Psoas muscle (tissue), 8 donors: ENCODE results near the gene PLEKHG2. TPM values are rescaled to one million over a fixed set of nuclear protein-coding genes. Genes with fewer than 3 reads are reported as not detected.
A peak's percentile ranks its signal among the peaks of the same experiment; 100 is the strongest.

Experiments
- ATAC-seq, 4 donors: fragments of 200-7000 bp; cut with Tn5 transposase; one replicate each; pipeline ENCODE4 v1.9.1; 2020; ENCODE audit warnings: moderate library complexity in 3 of 4, mild to moderate bottlenecking in 2 of 4
- DNase-seq, 2 donors: peaks; one replicate each; pipeline ENCODE4 v3.0.0-alpha.2; 2020
- H3K27ac ChIP-seq: fragments of 200-600 bp; one replicate; pipeline ENCODE4 v1.8.0; 2022
- H3K27me3 ChIP-seq, 3 donors: fragments of 200-600 bp in 1 of 3; one replicate each; pipeline versions ENCODE4 v1.6.1 to v1.8.0; 2013 to 2022; ENCODE audit warnings: low read length in 2 of 3, mild to moderate bottlenecking in 2 of 3, moderate library complexity in 1 of 3; ENCODE audit not compliant: insufficient read depth in 3 of 3
- H3K36me3 ChIP-seq, 2 donors: fragments of 200-600 bp in 1 of 2; one replicate each; pipeline versions ENCODE4 v1.6.1 to v1.8.0; 2013 to 2022; ENCODE audit warnings: low read depth in 1 of 2, mild to moderate bottlenecking in 1 of 2, moderate library complexity in 1 of 2; ENCODE audit not compliant: insufficient read depth in 1 of 2
- H3K4me1 ChIP-seq: fragments of 200-600 bp; one replicate; pipeline ENCODE4 v1.8.0; 2022
- H3K4me3 ChIP-seq: fragments of 200-600 bp; one replicate; pipeline ENCODE4 v1.8.0; 2022; ENCODE audit warnings: mild to moderate bottlenecking
- H3K9me3 ChIP-seq: fragments of 200-600 bp; one replicate; pipeline ENCODE4 v1.8.0; 2022
- CTCF ChIP-seq: fragments of 200-600 bp; IDR thresholded peaks from one replicate; pipeline ENCODE4 v1.8.0; 2022; ENCODE audit warnings: antibody characterized with exemption
- WGBS, 3 donors: extraction: QIAGEN DNeasy Blood & Tissue Kit; methylation state at CpG; one replicate each; pipeline versions ENCODE4 v1.1.6 to v1.1.7; 2013; 5-methylcytosine and 5-hydroxymethylcytosine counted together
- intact Hi-C, 2 donors: fragments of 100-400 bp; cut with DNase I; formaldehyde crosslinking; loops; one replicate each; pipeline versions ENCODE4 v1.11.0 to v1.14.2; 2022
- polyA plus RNA-seq, 3 donors: library from polyadenylated mRNA; stranded (reverse); fragments of 200-250 nt; gene quantifications; one replicate each; pipeline ENCODE4 v1.2.3, GENCODE V29; 2013
- total RNA-seq, 4 donors: library from RNA; stranded (reverse); fragmentation: NEBNext Ultra II Directional in 2 of 4; extraction: Animal tissue kit (Norgen Biotek cat#: 25700) in 2 of 4; gene quantifications; one replicate each; pipeline versions ENCODE4 v1.2.1 to v1.2.4, GENCODE V29; 2021 to 2023
- donor health status: healthy with polysubstance abuse.
- donor health status: DM: no; HTN: no; CAD: no; lungs with moderate emphysema.
- donor health status: Bipolar disorder and iron deficiency.
- donor health status: healthy.
- donor health status: DM: yes; HTN: yes; CAD: no.
- donor health status: DM: no; HTN: no; CAD: no.
- donor health status: DM: no; HTN: no; CAD: no.
- donor health status: DM: yes; HTN: yes; CAD: no.

PLEKHG2 gene
- total and polyA plus RNA-seq, 7 donors: 2.4 to 8.0 (median 6.8) TPM

- WGBS, 3 donors: 66 to 72% (median 67%) methylated on average over 35 of the region's 35 CpGs
- Histone ChIP-seq H3K4me1 (peaks cover 13% of the 10 kb centered on the region), H3K4me3 (peak overlapping the region; percentile 97), H3K36me3 (peaks cover 0 to 10% of the 10 kb centered on the region in 2 donors), H3K27ac (no peak overlapping the region), H3K27me3 (no peaks in the 10 kb centered on the region), H3K9me3 (no peaks in the 10 kb centered on the region)
- ATAC-seq (no peak), DNase-seq (no peak)
- intact Hi-C loops: loop anchor here (5.0 to 10.0 kb wide), 2 partner anchors 33 to 291 kb away; partner anchors contain the start of gene PAK4 (in 1 of the 2)
- TF ChIP-seq CTCF: no peak
These were observed 2.9 kb downstream of the PLEKHG2 start for GRCh38 chr19:39415111-39416046.

GRCh38 chr19:39416152-39417120 is 4.0 kb downstream of the PLEKHG2 start:
- Histone ChIP-seq H3K36me3 (peaks cover 0 to 15% of the 10 kb centered on the region in 2 donors), H3K27ac (no peak overlapping the region)
- 75 to 79% (median 76%) methylated on average over 23 to 27 of the region's 27 CpGs for WGBS, 3 donors

GRCh38 chr19:39417463-39418181 is 5.2 kb downstream of the PLEKHG2 start:
- ATAC-seq: no peak
- Histone ChIP-seq H3K36me3 (peaks cover 0 to 20% of the 10 kb centered on the region in 2 donors), H3K4me1 (no peaks in the 10 kb centered on the region), H3K4me3 (no peak overlapping the region), H3K9me3 (no peaks in the 10 kb centered on the region), H3K27me3 (no peaks in the 10 kb centered on the region), H3K27ac (no peak overlapping the region)
- intact Hi-C loops: loop anchor here (5.0 to 10.0 kb wide), 2 partner anchors 35 to 293 kb away; partner anchors contain the start of gene PAK4 (in 1 of the 2)
- no peak for TF ChIP-seq CTCF
- DNase-seq: no peak
- WGBS, 3 donors: 90 to 94% (median 91%) methylated on average over 30 of the region's 30 CpGs

More at GRCh38 chr19:39416152-39417120, 4.0 kb downstream of the PLEKHG2 start:
- Histone ChIP-seq H3K9me3 (no peaks in the 10 kb centered on the region), H3K27me3 (no peaks in the 10 kb centered on the region), H3K4me1 (peaks cover 2% of the 10 kb centered on the region), H3K4me3 (no peak overlapping the region)
- ATAC-seq (no peak), DNase-seq (no peak)
- TF ChIP-seq CTCF: no peak
- intact Hi-C loops: loop anchor here (5.0 to 10.0 kb wide), 2 partner anchors 34 to 292 kb away; partner anchors contain the start of gene PAK4 (in 1 of the 2)

- Histone ChIP-seq H3K27ac (no peak overlapping the region), H3K36me3 (peaks cover 0 to 20% of the 10 kb centered on the region in 2 donors), H3K9me3 (no peaks in the 10 kb centered on the region), H3K4me1 (no peaks in the 10 kb centered on the region), H3K4me3 (no peak overlapping the region), H3K27me3 (no peaks in the 10 kb centered on the region)
- ATAC-seq (no peak), DNase-seq (no peak)
- WGBS, 3 donors: 76 to 90% (median 90%) methylated on average over 9 of the region's 9 CpGs
- intact Hi-C loops: loop anchor here (5.0 to 10.0 kb wide), 2 partner anchors 37 to 294 kb away; partner anchors contain the start of gene PAK4 (in 1 of the 2)
- no peak for TF ChIP-seq CTCF
These were observed 6.5 kb downstream of the PLEKHG2 start for GRCh38 chr19:39419003-39419402.
